Esophagus (tissue), 2 donors: Measurements from ENCODE around the gene UBR4. TPM values are rescaled to one million over a fixed set of nuclear protein-coding genes. Genes with fewer than 3 reads are reported as not detected.
"Not testable (repeated sequence)": the region's sequence is repeated elsewhere in the genome, so short reads cannot be mapped to it uniquely, and the experiment has no call there.

Experiments used
- H3K27ac ChIP-seq, 2 donors: one replicate each; pipeline ENCODE4 v1.5.1; 2013; ENCODE audit warnings: low read depth in 2 of 2, mild to moderate bottlenecking in 2 of 2, inconsistent platforms in 1 of 2, low read length in 1 of 2, moderate library complexity in 1 of 2
- H3K27me3 ChIP-seq, 2 donors: one replicate each; pipeline ENCODE4 v1.6.1; 2013; ENCODE audit warnings: low read length in 2 of 2, control low read depth in 1 of 2, mild to moderate bottlenecking in 1 of 2; ENCODE audit not compliant: insufficient read depth in 2 of 2, control insufficient read depth in 1 of 2
- H3K36me3 ChIP-seq, 2 donors: one replicate each; pipeline ENCODE4 v1.6.1; 2013; ENCODE audit warnings: low read length in 1 of 2; ENCODE audit not compliant: control insufficient read depth in 2 of 2, insufficient read depth in 2 of 2
- H3K4me1 ChIP-seq, 2 donors: one replicate each; pipeline ENCODE4 v1.6.1; 2013; ENCODE audit warnings: low read length in 1 of 2; ENCODE audit not compliant: control insufficient read depth in 2 of 2, insufficient read depth in 2 of 2
- H3K4me3 ChIP-seq, 2 donors: one replicate each; pipeline ENCODE4 v1.5.1; 2013; ENCODE audit warnings: low read length in 2 of 2, mild to moderate bottlenecking in 2 of 2, low read depth in 1 of 2, moderate library complexity in 1 of 2
- H3K9me3 ChIP-seq, 2 donors: one replicate each; pipeline ENCODE4 v1.6.1; 2013; ENCODE audit warnings: mild to moderate bottlenecking in 2 of 2, low read depth in 1 of 2, low read length in 1 of 2, moderate library complexity in 1 of 2; ENCODE audit not compliant: control insufficient read depth in 2 of 2, insufficient read depth in 1 of 2
- WGBS, 2 donors: extraction: QIAGEN DNeasy Blood & Tissue Kit; methylation state at CpG; one replicate each; pipeline ENCODE4 v1.1.7; 2013; 5-methylcytosine and 5-hydroxymethylcytosine counted together
- polyA plus RNA-seq, 2 donors: library from polyadenylated mRNA; stranded (reverse); fragments of 200-250 nt; gene quantifications; one replicate each; pipeline ENCODE4 v1.2.3, GENCODE V29; 2013
- donor health status: healthy with polysubstance abuse.
- donor health status: Bipolar disorder and iron deficiency.

The UBR4 gene
- polyA plus RNA-seq, 2 donors, result 81.9 to 89.9 TPM

DNA sequence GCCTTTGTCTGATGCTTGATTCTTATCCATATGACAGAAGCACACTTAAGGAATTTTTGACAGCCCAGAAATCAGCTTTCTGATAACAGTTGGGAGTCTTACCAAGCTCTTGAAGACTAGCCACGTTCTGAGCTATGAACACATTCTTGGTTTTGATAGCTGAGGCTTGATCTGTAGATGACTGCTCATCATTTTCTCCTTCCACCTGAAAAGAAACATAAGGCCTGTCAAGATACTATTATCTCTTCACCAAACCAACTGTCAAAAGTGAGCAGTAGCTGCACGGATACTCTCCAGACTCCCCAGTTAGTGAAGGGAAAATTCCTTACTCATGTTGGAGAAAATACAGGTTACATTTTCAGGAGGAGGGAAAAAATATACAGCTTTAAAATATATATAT, 12.2 kb downstream of the UBR4 start:
- 84 to 88% methylated on average over 2 of the region's 2 CpGs for WGBS, 2 donors
- H3K4me3 ChIP-seq, result no peak overlapping the region
- H3K27me3 ChIP-seq, result no peaks in the 10 kb centered on the region
- peaks cover 5 to 18% of the 10 kb centered on the region in 2 donors for H3K36me3 ChIP-seq
- no peak overlapping the region for H3K27ac ChIP-seq
- H3K4me1 ChIP-seq, result no peaks in the 10 kb centered on the region
- no peaks in the 10 kb centered on the region for H3K9me3 ChIP-seq

DNA sequence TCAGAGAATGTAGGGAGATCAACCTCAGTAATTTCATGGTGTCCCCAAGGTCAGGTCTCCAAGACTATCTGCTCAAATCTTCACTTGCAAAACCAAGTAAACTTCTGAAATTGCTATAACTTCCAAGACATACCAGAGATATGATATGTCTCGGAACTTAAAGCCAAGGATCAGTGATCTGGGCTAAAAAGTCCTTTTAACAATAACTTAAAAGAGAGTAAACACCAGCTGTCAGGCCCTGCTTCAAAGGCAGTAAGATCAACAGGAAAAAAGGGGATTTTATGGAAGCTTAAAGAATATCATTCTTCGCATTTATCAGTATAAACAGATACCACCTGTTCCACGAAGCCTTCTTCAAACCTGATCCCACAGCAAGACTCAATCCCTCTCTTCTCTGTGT, 13.7 kb downstream of the UBR4 start:
- peaks cover 7 to 22% of the 10 kb centered on the region in 2 donors for H3K36me3 ChIP-seq
- no peaks in the 10 kb centered on the region for H3K9me3 ChIP-seq
- H3K27me3 ChIP-seq, result no peaks in the 10 kb centered on the region
- H3K4me3 ChIP-seq, result no peak overlapping the region
- H3K4me1 ChIP-seq, result no peaks in the 10 kb centered on the region
- no peak overlapping the region for H3K27ac ChIP-seq
- 60 to 85% methylated on average over 3 of the region's 3 CpGs for WGBS, 2 donors

DNA sequence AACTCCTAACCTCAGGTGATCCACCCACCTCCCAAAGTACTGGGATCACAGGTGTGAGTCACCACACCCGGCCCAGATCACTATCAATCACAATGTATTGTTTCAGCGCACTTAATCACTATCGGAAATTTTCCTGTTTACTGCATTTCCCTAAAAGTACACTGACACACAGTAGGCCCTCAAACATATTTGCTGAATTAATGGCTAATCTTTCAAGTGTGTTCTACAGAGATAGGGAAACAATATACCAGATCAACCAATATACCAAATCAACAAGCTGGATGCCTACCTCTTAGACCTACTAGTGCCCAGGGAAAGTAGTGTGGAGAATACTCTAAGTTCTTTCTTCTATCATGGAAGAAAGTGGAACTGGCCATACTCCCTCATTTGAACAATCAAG, 17.1 kb downstream of the UBR4 start:
- Histone ChIP-seq H3K9me3 (no peaks in the 10 kb centered on the region), H3K4me1 (no peaks in the 10 kb centered on the region), H3K27me3 (no peaks in the 10 kb centered on the region), H3K36me3 (peaks cover 7 to 17% of the 10 kb centered on the region in 2 donors), H3K27ac (no peak overlapping the region), H3K4me3 (no peak overlapping the region)
- WGBS, 2 donors, result 79 to 80% methylated on average over 3 of the region's 3 CpGs

GRCh38 chr1:19191811-19192210, 18.3 kb downstream of the UBR4 start:
- Histone ChIP-seq H3K4me3 (no peak overlapping the region), H3K36me3 (peaks cover 9 to 13% of the 10 kb centered on the region in 2 donors), H3K4me1 (no peaks in the 10 kb centered on the region), H3K27ac (no peak overlapping the region), H3K9me3 (no peaks in the 10 kb centered on the region), H3K27me3 (no peaks in the 10 kb centered on the region)
- WGBS, 2 donors, result 97 to 98% methylated on average over 3 of the region's 3 CpGs

DNA sequence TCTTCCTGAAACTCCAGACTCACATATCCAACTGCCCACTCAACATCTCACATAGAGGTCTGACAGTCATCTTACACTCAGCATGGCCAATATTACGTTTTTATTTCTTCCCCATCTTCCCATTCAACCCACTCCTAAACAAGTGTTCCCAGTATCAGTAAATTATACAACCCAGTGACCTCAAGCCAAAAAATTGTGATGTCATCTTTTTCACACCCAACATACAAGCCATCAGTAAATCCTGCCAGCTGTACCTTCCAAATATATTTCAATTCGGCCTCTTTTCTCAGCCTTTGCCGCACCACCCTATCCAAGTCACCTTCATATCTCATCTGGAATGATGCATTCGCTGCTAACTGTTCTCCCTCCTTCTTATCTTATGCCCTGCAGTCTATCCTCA, 19.6 kb downstream of the UBR4 start:
- peaks cover 8 to 15% of the 10 kb centered on the region in 2 donors for H3K36me3 ChIP-seq
- no peak overlapping the region for H3K4me3 ChIP-seq
- 86 to 90% methylated on average over 4 of the region's 4 CpGs for WGBS, 2 donors
- H3K4me1 ChIP-seq, result no peaks in the 10 kb centered on the region
- no peak overlapping the region for H3K27ac ChIP-seq
- H3K9me3 ChIP-seq, result no peaks in the 10 kb centered on the region
- H3K27me3 ChIP-seq, result no peaks in the 10 kb centered on the region

DNA sequence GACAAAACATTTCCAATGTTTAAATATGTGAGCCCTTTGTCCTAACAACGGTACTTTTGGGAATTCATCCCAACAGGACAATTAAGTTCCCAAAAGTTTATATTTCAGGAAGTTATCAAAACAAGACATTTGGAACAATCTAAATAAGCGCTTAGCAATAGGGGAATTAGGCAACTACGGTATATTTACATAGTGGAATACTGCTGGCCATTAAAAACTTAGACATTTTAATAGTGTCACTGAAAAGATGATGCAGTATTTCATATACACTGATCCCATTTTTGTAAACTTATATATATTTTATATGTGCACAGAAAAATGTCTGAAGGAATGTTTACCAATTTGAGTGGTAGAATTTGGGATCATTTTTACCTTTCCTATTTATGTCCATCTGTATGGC, 20.8 kb downstream of the UBR4 start:
- Histone ChIP-seq H3K27me3 (no peaks in the 10 kb centered on the region), H3K36me3 (peaks cover 13 to 18% of the 10 kb centered on the region in 2 donors), H3K4me3 (no peak overlapping the region), H3K4me1 (no peaks in the 10 kb centered on the region), H3K9me3 (no peaks in the 10 kb centered on the region), H3K27ac (no peak overlapping the region)
- WGBS, 2 donors, result 68 to 82% methylated on average over 3 of the region's 3 CpGs

- peaks cover 17 to 21% of the 10 kb centered on the region in 2 donors for H3K36me3 ChIP-seq
- no peaks in the 10 kb centered on the region for H3K27me3 ChIP-seq
- H3K4me1 ChIP-seq, result no peaks in the 10 kb centered on the region
- no peak overlapping the region for H3K27ac ChIP-seq
- no peak overlapping the region for H3K4me3 ChIP-seq
- H3K9me3 ChIP-seq, result no peaks in the 10 kb centered on the region
These were observed 22.2 kb downstream of the UBR4 start for GRCh38 chr1:19187852-19188251.

DNA sequence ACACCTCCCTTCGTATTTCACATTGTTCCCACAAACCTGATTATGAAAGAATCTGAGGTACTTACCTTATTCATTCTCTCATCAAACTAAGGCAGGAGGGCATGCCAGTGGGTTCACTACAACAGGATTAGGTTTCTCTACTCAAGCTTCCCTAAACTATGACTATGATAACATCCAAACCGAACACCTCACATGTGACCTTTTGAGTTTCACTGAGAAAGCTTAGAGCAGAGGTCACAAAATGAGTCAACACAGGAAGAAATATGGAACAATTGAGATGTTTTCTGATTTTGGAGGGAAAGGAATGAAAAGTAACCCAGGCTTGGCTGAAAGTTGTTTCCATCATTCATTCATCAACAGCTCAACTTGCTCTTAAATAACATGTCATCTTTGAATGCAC, 24.1 kb downstream of the UBR4 start:
- WGBS, 2 donors, result 80 to 82% methylated on average over 2 of the region's 2 CpGs
- H3K36me3 ChIP-seq, result peaks cover 15 to 17% of the 10 kb centered on the region in 2 donors
- H3K9me3 ChIP-seq, result no peaks in the 10 kb centered on the region
- H3K4me1 ChIP-seq, result no peaks in the 10 kb centered on the region
- no peaks in the 10 kb centered on the region for H3K27me3 ChIP-seq
- no peak overlapping the region for H3K4me3 ChIP-seq
- no peak overlapping the region for H3K27ac ChIP-seq

GRCh38 chr1:19182223-19182622, 27.8 kb downstream of the UBR4 start:
- WGBS, 2 donors, result 97 to 99% methylated on average over 5 of the region's 5 CpGs

GRCh38 chr1:19180265-19180657, 29.8 kb downstream of the UBR4 start:
- H3K9me3 ChIP-seq, H3K4me1 ChIP-seq, H3K4me3 ChIP-seq, H3K27me3 ChIP-seq, H3K27ac ChIP-seq: not testable (repeated sequence)
- 89 to 91% methylated on average over 8 of the region's 8 CpGs for WGBS, 2 donors
- peaks cover 17 to 30% of the 10 kb centered on the region in 2 donors for H3K36me3 ChIP-seq

More at GRCh38 chr1:19182223-19182622, 27.8 kb downstream of the UBR4 start:
- H3K4me3 ChIP-seq, result no peak overlapping the region
- no peak overlapping the region for H3K27ac ChIP-seq
- H3K27me3 ChIP-seq, result no peaks in the 10 kb centered on the region
- no peaks in the 10 kb centered on the region for H3K4me1 ChIP-seq
- no peaks in the 10 kb centered on the region for H3K9me3 ChIP-seq
- H3K36me3 ChIP-seq, result peaks cover 12 to 24% of the 10 kb centered on the region in 2 donors
